ENCODE measurements around the gene ADGRB2.

ADGRB2 gene

GRCh38 chr1:31748365-31748764 lies 15.8 kb downstream of the ADGRB2 start:
- no peak for TF ChIP-seq CTCF (IDR thresholded peaks at IDR 0.05)
- no peak overlapping the region for H3K27ac ChIP-seq
- H3K27me3 ChIP-seq, result peaks cover 59% of the 10 kb centered on the region
- no peak overlapping the region for H3K4me3 ChIP-seq (ENCODE audit: low read depth in 1 of 2, low read length in 1 of 2)
- peaks cover 11 to 14% of the 10 kb centered on the region in 2 experiments for H3K4me1 ChIP-seq (ENCODE audit: control insufficient read depth in 1 of 2, insufficient read depth in 1 of 2, low read depth in 1 of 2, low read length in 1 of 2)
- no peaks in the 10 kb centered on the region for H3K36me3 ChIP-seq
- H3K9me3 ChIP-seq, result no peaks in the 10 kb centered on the region

DNA sequence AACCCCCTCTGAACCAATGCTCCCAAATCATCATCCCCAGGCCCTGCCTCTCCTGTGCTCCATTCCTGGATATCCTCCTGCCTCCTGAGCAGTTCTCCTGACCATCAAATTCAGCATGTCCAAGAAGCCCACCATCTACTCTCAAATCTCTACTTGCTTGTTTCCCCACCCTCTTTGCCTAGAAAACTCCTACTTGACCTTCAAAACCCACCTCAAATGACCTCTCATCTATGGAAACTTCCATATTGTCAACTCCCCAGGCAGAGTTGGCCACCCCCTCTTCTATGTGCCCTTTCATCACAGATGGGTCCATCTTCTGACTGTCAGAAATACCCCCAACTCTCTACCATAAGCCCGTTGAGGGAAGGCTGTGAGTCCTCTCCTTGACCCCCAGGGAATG lies 16.8 kb downstream of the ADGRB2 start:
- H3K36me3 ChIP-seq, result no peaks in the 10 kb centered on the region
- H3K4me1 ChIP-seq (ENCODE audit: control insufficient read depth in 1 of 2, insufficient read depth in 1 of 2, low read depth in 1 of 2, low read length in 1 of 2), result peaks cover 11 to 14% of the 10 kb centered on the region in 2 experiments
- no peak overlapping the region for H3K27ac ChIP-seq
- no peaks in the 10 kb centered on the region for H3K9me3 ChIP-seq
- peaks cover 48% of the 10 kb centered on the region for H3K27me3 ChIP-seq
- no peak overlapping the region for H3K4me3 ChIP-seq (ENCODE audit: low read depth in 1 of 2, low read length in 1 of 2)
- TF ChIP-seq CTCF (IDR thresholded peaks at IDR 0.05), result no peak

GRCh38 chr1:31746687-31747086 lies 17.5 kb downstream of the ADGRB2 start:
- H3K9me3 ChIP-seq, result no peaks in the 10 kb centered on the region
- H3K4me3 ChIP-seq (ENCODE audit: low read depth in 1 of 2, low read length in 1 of 2), result no peak overlapping the region
- H3K27me3 ChIP-seq, result peaks cover 42% of the 10 kb centered on the region
- H3K27ac ChIP-seq, result no peak overlapping the region
- H3K36me3 ChIP-seq, result no peaks in the 10 kb centered on the region
- no peak for TF ChIP-seq CTCF (IDR thresholded peaks at IDR 0.05)
- peaks cover 11 to 14% of the 10 kb centered on the region in 2 experiments for H3K4me1 ChIP-seq (ENCODE audit: control insufficient read depth in 1 of 2, insufficient read depth in 1 of 2, low read depth in 1 of 2, low read length in 1 of 2)

- H3K36me3 ChIP-seq, result no peaks in the 10 kb centered on the region
- peaks cover 10 to 12% of the 10 kb centered on the region in 2 experiments for H3K4me1 ChIP-seq (ENCODE audit: control insufficient read depth in 1 of 2, insufficient read depth in 1 of 2, low read depth in 1 of 2, low read length in 1 of 2)
- H3K27ac ChIP-seq, result no peak overlapping the region
- no peak overlapping the region for H3K4me3 ChIP-seq (ENCODE audit: low read depth in 1 of 2, low read length in 1 of 2)
- H3K9me3 ChIP-seq, result no peaks in the 10 kb centered on the region
- peaks cover 36% of the 10 kb centered on the region for H3K27me3 ChIP-seq
- TF ChIP-seq CTCF (IDR thresholded peaks at IDR 0.05), result no peak
These were observed 18.0 kb downstream of the ADGRB2 start for GRCh38 chr1:31745946-31746670.

DNA sequence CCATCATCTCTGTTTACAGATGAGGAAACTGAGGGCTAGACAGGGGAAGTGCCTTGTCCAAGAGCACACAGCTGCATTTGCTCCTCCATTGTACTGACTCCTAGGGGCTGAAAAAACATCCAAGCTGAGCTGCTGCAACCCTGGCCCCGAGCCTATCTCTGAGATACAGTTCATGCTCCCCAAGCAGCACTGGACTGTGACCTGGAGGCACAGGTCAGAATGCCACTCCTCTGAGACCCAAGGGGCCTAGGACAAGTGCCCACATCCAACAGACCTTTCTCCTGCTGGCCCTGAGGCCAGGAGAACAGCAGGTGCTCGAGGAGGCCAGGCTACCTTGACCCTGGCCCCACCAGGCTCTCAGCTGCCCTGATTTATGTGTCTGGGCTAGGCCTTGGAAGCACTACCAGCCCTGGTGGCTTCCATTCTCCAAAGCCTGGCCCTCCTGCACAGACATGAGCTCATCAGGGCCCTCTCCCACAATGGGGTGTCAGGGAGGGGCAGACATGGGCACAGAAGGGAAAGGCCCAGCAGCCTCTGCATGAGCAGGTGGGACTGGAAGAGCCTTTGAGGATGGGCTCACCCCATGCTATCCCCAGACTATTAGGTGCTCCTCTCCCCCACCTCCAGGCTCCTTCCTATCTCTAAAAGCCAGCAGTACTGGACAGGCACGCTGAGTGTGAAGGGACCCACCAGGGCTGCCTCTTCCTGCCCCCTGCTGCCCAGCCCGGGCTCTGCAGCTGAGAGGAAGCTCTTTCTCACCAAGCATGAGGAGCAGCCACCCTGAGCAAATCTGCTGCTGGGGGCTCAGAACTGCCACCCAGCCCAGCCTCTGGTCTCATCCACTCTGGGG lies 18.8 kb downstream of the ADGRB2 start:
- no peak for TF ChIP-seq CTCF (IDR thresholded peaks at IDR 0.05)
- H3K27ac ChIP-seq, result no peak overlapping the region
- peaks cover 3 to 5% of the 10 kb centered on the region in 2 experiments for H3K4me1 ChIP-seq (ENCODE audit: control insufficient read depth in 1 of 2, insufficient read depth in 1 of 2, low read depth in 1 of 2, low read length in 1 of 2)
- H3K36me3 ChIP-seq, result no peaks in the 10 kb centered on the region
- peaks cover 29% of the 10 kb centered on the region for H3K27me3 ChIP-seq
- no peak overlapping the region for H3K4me3 ChIP-seq (ENCODE audit: low read depth in 1 of 2, low read length in 1 of 2)
- no peaks in the 10 kb centered on the region for H3K9me3 ChIP-seq

All from neutrophil (primary cell).